Activated CD8-positive, alpha-beta memory T cell treated with anti-CD3 and anti-CD28 coated beads for 48 hours (primary cell): Measurements from ENCODE around the gene SSBP1.
"Not testable (repeated sequence)": the region's sequence is repeated elsewhere in the genome, so short reads cannot be mapped to it uniquely, and the experiment has no call there.

Experiments
- DNase-seq, 3 experiments: peaks; one replicate each; pipeline ENCODE4 v3.0.0-alpha.2; 2020; ENCODE audit warnings: low read depth in 2 of 3, low spot score in 2 of 3

The SSBP1 gene

DNA sequence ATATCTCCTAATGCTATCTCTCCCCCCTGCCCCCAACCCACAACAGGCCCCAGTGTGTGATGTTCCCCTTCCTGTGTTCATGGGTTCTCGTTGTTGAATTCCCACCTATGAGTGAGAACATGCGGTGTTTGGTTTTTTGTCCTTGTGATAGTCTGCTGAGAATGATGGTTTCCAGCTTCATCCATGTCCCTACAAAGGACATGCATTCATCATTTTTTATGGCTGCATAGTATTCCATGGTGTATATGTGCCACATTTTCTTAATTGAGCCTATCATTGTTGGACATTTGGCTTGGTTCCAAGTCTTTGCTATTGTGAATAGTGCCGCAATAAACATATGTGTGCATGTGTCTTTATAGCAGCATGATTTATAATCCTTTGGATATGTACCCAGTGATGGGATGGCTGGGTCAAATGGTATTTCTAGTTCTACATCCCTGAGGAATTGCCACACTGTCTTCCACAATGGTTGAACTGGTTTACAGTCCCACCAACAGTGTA, 32.0 kb downstream of the SSBP1 start:
- DNase-seq = not testable (repeated sequence)

DNA sequence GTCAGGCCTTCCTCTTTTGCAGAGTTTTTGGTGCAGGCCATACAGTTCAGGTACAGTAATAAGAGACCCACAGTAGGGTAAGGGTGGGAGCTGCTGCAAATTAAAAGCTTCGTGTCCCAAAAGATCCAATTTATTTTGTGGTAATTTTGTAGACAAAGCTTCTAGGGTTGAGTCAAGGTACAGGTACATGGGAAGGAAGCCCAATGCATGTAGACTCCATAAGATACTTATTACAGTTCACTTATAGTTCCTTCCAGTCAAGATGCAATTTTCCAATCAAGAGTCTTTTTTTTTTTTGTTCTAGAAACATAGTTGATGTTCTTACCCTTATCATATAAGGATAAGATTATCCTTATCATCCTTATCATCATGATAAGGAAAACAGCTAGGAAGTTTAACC, 38.2 kb downstream of the SSBP1 start, which contains the start of gene TAS2R4:
TSS of gene TAS2R4 (plus strand) at position 301 of the 400 bp plus-strand sequence. CDS start 1,815 bp downstream, outside the sequence.
- DNase-seq = no peak

DNA sequence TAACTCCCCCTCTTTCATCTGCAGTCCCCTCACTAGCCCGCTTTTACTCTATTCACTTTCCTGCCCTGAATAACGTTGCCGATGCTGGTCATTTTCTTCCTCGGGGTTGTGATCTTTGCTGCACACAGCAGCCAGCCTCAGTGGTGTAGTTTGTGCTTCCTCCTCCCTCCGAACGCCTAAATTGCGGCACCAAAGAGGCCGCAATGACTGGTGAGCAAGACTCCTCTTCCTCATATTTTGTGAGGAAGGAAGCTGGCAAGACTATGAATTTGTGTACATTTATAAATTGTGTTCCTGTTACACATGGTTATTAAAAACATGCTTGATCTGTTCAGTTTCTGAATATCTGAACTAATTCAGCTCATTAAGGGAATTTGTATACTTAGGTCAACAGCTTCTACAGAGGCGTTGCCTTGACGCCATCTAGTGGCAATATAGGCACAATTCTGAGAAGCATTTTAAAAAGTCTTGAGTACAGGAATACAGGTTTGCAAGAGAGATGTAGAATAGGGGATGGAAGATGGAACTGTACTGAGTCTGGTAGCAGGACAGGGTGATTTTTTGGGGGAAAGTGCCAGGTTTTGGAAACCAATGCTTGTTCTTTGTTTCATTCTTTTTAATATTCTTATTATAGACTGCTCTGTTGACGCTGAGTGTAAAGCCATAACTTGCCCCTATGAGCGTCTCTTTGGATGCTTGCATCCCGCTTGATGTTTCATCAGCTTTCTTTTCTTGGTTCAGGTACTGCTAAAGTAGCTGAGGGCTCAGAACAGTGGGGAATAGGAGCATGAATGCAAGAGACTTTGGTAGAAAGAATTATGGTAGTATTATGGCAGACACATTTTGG, 47.8 kb downstream of the SSBP1 start:
- DNase-seq = no peak

DNA sequence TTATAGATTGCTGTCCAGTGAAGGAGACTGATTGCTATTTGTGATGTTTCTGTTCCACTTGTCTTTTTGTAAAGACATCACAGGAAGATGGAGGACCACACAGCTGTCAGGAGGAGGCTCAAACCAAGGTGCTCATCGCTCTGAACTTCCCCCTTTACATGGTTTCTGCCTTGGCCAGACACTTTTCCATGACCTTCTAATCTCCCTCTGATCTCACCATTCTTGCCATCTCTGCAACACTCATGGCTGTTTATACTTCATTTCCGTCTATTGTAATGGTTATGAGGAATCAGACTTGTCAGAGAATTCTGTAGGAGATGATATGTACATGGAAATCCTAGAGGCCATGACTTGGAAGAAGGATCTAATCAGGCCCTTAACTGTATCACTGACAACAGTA, 50.1 kb downstream of the SSBP1 start:
- no peak for DNase-seq

DNA sequence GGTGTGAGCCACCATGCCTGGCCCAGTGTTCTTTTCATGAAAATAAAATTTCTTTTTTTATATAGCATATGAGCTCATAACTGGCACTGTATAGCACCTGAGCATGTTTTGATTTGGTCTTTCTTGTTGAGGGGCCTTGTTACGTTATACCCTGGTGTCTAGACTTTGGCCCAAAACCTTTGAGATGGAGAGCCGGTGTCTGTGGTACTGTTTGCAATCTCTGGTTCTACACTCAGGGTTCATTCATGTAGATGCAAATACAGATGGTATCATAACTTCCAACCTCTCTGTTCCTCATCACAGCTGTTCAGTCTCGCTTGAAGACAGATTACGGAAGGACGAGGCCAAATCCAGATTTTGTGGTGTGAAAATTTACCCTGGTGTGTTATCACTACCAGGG, 51.8 kb downstream of the SSBP1 start, which contains the start of gene TAS2R5:
TSS of gene TAS2R5 (plus strand) at position 301 of the 400 bp plus-strand sequence. CDS start 145 bp downstream, outside the sequence.
- DNase-seq = no peak

DNA sequence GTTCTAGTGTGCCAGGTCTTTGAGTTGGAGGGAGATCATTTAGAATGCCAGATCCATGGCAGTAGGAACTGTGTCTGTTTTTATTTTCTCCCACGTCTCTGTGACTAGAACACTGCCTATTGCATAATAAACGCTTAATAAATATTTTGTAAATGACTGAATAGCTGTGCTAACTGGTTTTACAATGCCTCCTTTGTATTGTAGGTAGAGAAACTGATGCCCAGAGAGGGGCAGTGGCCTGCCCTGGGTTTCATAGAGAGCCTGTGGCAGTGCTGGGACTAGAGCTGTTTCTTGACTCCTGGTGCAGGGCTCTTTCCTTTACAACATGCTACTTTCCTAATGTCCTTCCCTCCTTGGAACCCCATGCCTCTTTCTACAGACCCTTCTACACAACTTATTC, 54.4 kb downstream of the SSBP1 start:
- no peak for DNase-seq
